Neural crest cell (in vitro differentiated cells): Measurements from ENCODE around the gene ZDHHC20. TPM values are rescaled to one million over a fixed set of nuclear protein-coding genes. Genes with fewer than 3 reads are reported as not detected.

Experiments used
- DNase-seq: peaks from one replicate; pipeline ENCODE4 v3.0.0; 2021; ENCODE audit warnings: low read depth, mixed read lengths, low spot score
- H3K27ac Mint-ChIP-seq: one replicate; pipeline ENCODE4 v1.8.0; 2021; ENCODE audit warnings: mild to moderate bottlenecking, mixed read lengths; ENCODE audit not compliant: unreplicated experiment
- H3K27me3 Mint-ChIP-seq: 2 replicates; pipeline ENCODE4 v1.8.0; 2021; ENCODE audit warnings: low read depth, mild to moderate bottlenecking, mixed read lengths
- H3K36me3 Mint-ChIP-seq: 2 replicates; pipeline ENCODE4 v1.8.0; 2021; ENCODE audit warnings: low read depth, mild to moderate bottlenecking, mixed read lengths
- H3K4me1 Mint-ChIP-seq: 2 replicates; pipeline ENCODE4 v1.8.0; 2021; ENCODE audit warnings: mixed read lengths
- H3K4me3 Mint-ChIP-seq: one replicate; pipeline ENCODE4 v1.8.0; 2021; ENCODE audit warnings: mild to moderate bottlenecking, mixed read lengths
- H3K9me3 Mint-ChIP-seq: 2 replicates; pipeline ENCODE4 v1.8.0; 2021; ENCODE audit warnings: mixed read lengths
- total RNA-seq: library from RNA; stranded (reverse); gene quantifications from 2 replicates; pipeline ENCODE4 v1.2.1, GENCODE V29; 2021
- TF ChIP-seq, protein P1 (sequence below): fragments of 200-600 bp; sonication (generic); conservative IDR thresholded peaks from 2 replicates; pipeline ENCODE4 v1.5.0; 2021; ENCODE audit warnings: antibody characterized with exemption, mild to moderate bottlenecking

Gene ZDHHC20
- total RNA-seq, 1 donor from 2014 or later = 65.7 TPM

DNA sequence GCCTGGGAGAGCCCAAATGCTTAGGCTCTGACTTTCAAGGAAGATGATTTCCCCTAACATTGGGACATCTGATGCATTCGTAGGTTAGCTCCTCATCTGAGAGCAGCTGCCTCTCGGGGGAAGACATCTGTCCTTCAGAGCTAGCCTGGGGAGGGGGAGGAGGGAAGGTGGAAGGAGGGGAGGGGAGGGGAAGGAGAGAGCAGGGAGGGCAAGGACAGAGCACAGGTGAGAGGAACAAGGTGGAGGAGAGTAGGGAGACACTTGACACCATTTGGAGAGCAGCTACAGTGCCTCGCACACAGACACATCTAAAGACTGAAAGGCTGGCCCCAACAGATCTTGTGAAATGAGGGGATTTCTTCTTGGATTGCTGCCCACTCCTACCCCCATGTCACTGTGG is 103.8 kb downstream of the ZDHHC20 start:
- DNase-seq = no peak
- H3K27ac Mint-ChIP-seq = no peak overlapping the region

DNA sequence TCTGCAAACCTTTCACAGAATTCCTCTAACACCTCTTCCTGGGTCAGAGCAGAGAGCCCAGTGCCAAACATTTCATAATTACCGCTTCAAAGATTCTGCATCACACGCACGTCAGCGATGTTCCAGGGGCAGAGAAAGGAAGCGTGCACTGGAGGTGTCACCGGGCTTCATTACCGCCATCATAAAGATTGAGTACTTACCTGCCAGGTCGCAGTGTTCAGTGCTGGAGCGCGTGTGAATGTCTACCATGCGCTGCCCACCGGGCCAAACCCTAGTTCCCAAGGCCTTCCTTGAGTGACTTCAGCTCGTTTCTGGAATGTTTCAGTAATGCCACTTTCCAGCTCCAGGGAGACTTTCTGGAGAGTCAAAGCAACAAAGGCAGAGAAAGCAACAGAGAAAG is 104.4 kb downstream of the ZDHHC20 start:
- DNase-seq = no peak
- Mint-ChIP-seq H3K4me1 (no peaks in the 10 kb centered on the region), H3K27me3 (no peaks in the 10 kb centered on the region), H3K36me3 (peaks cover 5% of the 10 kb centered on the region), H3K9me3 (peaks cover 3% of the 10 kb centered on the region), H3K4me3 (no peak overlapping the region), H3K27ac (no peak overlapping the region)
- TF ChIP-seq, protein P1, sequence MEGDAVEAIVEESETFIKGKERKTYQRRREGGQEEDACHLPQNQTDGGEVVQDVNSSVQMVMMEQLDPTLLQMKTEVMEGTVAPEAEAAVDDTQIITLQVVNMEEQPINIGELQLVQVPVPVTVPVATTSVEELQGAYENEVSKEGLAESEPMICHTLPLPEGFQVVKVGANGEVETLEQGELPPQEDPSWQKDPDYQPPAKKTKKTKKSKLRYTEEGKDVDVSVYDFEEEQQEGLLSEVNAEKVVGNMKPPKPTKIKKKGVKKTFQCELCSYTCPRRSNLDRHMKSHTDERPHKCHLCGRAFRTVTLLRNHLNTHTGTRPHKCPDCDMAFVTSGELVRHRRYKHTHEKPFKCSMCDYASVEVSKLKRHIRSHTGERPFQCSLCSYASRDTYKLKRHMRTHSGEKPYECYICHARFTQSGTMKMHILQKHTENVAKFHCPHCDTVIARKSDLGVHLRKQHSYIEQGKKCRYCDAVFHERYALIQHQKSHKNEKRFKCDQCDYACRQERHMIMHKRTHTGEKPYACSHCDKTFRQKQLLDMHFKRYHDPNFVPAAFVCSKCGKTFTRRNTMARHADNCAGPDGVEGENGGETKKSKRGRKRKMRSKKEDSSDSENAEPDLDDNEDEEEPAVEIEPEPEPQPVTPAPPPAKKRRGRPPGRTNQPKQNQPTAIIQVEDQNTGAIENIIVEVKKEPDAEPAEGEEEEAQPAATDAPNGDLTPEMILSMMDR = no peak

More for the DNA sequence above, 103.8 kb downstream of the ZDHHC20 start:
- H3K36me3 Mint-ChIP-seq = peaks cover 5% of the 10 kb centered on the region
- peaks cover 3% of the 10 kb centered on the region for H3K9me3 Mint-ChIP-seq
- no peak overlapping the region for H3K4me3 Mint-ChIP-seq
- TF ChIP-seq, protein P1 = no peak
- H3K27me3 Mint-ChIP-seq = no peaks in the 10 kb centered on the region
- H3K4me1 Mint-ChIP-seq = no peaks in the 10 kb centered on the region

DNA sequence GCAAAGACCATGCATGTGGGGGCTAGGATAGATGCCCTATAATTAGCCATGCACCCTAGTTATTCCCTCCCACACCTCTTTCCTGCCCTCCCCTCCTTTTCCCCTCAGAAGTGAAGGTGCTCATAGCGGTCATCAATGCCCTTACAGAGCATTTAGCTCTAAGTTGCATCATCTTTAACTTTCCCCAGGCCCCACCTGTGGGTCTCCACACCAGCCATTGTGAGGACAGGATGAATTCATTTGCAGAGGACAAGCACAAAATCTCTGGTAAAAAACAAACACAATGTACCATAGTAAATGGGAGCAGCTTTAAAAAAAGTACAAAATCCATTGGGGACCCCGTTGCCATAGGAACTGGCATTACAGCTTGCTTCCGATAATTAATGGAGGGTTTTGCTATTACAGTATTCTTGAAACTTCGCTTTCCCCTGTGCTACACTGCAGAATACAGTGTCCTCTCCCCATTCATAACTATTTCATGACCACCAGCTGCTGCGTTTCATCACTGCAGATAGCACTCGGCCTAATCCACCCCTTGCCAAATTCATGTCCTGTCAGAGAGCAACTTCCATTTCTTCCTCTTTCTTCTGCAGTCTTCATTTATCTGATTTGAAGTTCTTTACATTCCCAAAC is 110.5 kb downstream of the ZDHHC20 start:
- no peak overlapping the region for H3K27ac Mint-ChIP-seq
- H3K4me1 Mint-ChIP-seq = no peaks in the 10 kb centered on the region
- TF ChIP-seq, protein P1 = no peak
- H3K27me3 Mint-ChIP-seq = no peaks in the 10 kb centered on the region
- H3K4me3 Mint-ChIP-seq = no peak overlapping the region
- H3K9me3 Mint-ChIP-seq = no peaks in the 10 kb centered on the region
- DNase-seq = no peak
- H3K36me3 Mint-ChIP-seq = no peaks in the 10 kb centered on the region

DNA sequence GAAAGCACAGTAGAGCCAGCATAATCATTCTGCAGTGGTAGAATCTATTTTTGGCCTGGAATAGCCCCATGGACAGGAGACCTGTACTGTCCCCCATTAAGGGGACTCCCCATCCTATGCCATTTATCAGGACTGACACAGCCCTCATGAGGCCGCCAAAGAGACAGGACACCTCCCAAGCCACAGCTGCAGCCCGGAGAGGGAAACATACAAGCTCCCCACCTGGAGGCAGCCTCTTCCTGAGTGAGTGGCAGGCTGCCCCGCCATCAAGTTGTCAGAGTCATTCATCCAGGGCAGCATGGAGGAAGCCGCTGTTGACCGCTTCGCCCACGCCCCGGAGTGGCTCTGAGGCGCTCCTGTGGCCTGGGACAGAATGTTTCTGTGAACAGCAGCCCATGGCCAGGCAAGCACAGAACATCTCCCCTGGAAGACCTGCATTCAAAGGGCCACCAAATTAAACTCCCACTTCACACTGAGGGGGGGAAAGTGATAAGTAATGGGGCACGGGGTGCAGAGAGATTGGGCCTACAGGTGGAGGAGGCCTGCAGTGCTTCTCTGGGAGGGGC is 111.3 kb downstream of the ZDHHC20 start:
- Mint-ChIP-seq H3K27ac (no peak overlapping the region), H3K27me3 (no peaks in the 10 kb centered on the region), H3K4me3 (no peak overlapping the region), H3K36me3 (no peaks in the 10 kb centered on the region), H3K4me1 (no peaks in the 10 kb centered on the region), H3K9me3 (no peaks in the 10 kb centered on the region)
- DNase-seq = no peak
- TF ChIP-seq, protein P1 = no peak

DNA sequence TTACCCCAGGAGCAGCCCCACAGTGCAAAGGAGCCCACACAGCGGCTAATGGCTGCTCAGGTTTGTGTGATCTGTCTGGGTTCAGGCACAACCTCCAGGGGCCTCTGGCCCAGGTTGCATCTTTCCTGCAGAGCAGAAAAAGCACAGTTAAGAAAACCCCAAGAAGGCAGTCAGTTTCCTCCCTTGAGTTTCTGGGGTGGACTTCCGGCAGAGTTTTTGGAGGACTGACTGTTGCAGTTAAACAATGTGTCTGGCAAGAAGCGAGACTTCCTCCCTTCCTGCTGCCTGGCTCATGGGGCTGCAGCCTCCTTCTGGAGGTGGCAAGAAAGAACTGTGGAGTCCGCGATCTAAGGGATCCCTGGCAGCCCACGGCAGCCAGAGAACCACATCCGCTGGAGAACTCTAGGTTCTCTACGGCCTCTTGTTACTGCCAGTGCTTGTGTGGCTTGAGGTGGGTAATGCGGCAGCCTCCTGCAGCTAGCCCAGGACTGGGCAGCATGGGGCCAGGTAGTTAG is 114.4 kb downstream of the ZDHHC20 start:
- DNase-seq = no peak
- no peaks in the 10 kb centered on the region for H3K4me1 Mint-ChIP-seq
- TF ChIP-seq, protein P1 = no peak
- H3K36me3 Mint-ChIP-seq = no peaks in the 10 kb centered on the region
- H3K27ac Mint-ChIP-seq = no peak overlapping the region
- no peaks in the 10 kb centered on the region for H3K27me3 Mint-ChIP-seq
- H3K4me3 Mint-ChIP-seq = no peak overlapping the region
- no peaks in the 10 kb centered on the region for H3K9me3 Mint-ChIP-seq
